GM21717 (cell line): ENCODE results near the gene HYAL1.
"Not testable (repeated sequence)": the region's sequence is repeated elsewhere in the genome, so short reads cannot be mapped to it uniquely, and the experiment has no call there.

Experiments
- ATAC-seq: cut with Tn5 transposase; IDR thresholded peaks from one replicate; pipeline ENCODE4 v1.9.1; 2021; ENCODE audit warnings: mild to moderate bottlenecking, moderate library complexity; ENCODE audit not compliant: unreplicated experiment

Gene HYAL1

GRCh38 chr3:50275141-50275995, 28.0 kb downstream of the HYAL1 start:
- no peak for ATAC-seq

GRCh38 chr3:50274371-50275104, 28.8 kb downstream of the HYAL1 start:
- no peak for ATAC-seq

GRCh38 chr3:50273689-50274065, 29.7 kb downstream of the HYAL1 start:
- ATAC-seq: no peak

GRCh38 chr3:50272911-50273688, 30.3 kb downstream of the HYAL1 start:
- peak; percentile 79 for ATAC-seq

GRCh38 chr3:50272538-50272910, 30.9 kb downstream of the HYAL1 start:
- not testable (repeated sequence) for ATAC-seq

- ATAC-seq: no peak
Observed at GRCh38 chr3:50271314-50271936, 31.9 kb downstream of the HYAL1 start.

- no peak for ATAC-seq
Observed at GRCh38 chr3:50270422-50271224, 32.8 kb downstream of the HYAL1 start.

GRCh38 chr3:50269977-50270413, 33.4 kb downstream of the HYAL1 start:
- no peak for ATAC-seq

GRCh38 chr3:50269460-50269859, 33.9 kb downstream of the HYAL1 start:
- ATAC-seq: no peak

GRCh38 chr3:50268703-50269451, 34.5 kb downstream of the HYAL1 start, which contains the start of gene SEMA3B:
Gene SEMA3B, plus strand, starts transcription at chr3:50269147. Its CDS starts 94 bp downstream, at chr3:50269241.
- ATAC-seq: no peak

- no peak for ATAC-seq
Observed at GRCh38 chr3:50268276-50268675, 35.1 kb downstream of the HYAL1 start.

GRCh38 chr3:50267280-50267913, 36.0 kb downstream of the HYAL1 start:
- ATAC-seq: no peak

GRCh38 chr3:50266836-50267235, 36.5 kb downstream of the HYAL1 start:
- no peak for ATAC-seq

GRCh38 chr3:50266017-50266416, 37.4 kb downstream of the HYAL1 start:
- no peak for ATAC-seq

GRCh38 chr3:50265571-50265970, 37.8 kb downstream of the HYAL1 start:
- no peak for ATAC-seq

- no peak for ATAC-seq
Observed at GRCh38 chr3:50264964-50265485, 38.3 kb downstream of the HYAL1 start.

- no peak for ATAC-seq
Observed at GRCh38 chr3:50264383-50264963, 38.9 kb downstream of the HYAL1 start.
